SU-DHL-6 (cell line): Measurements from ENCODE around the gene CREB5.

ENCODE experiments used
- H2AFZ ChIP-seq: fragments of 200-600 bp; sonication (generic); 2 replicates; pipeline ENCODE4 v1.6.1; 2014; ENCODE audit warnings: low read depth, mild to moderate bottlenecking, moderate library complexity, mixed read lengths, antibody characterized with exemption, low read length; ENCODE audit not compliant: severe bottlenecking
- H3F3A ChIP-seq: fragments of 200-600 bp; shearing (Covaris generic); 2 replicates; pipeline ENCODE4 v1.6.0; 2016; ENCODE audit warnings: antibody characterized with exemption, mild to moderate bottlenecking; ENCODE audit not compliant: insufficient read depth
- H3K27ac ChIP-seq: fragments of 200-600 bp; sonication (generic); 2 replicates; pipeline ENCODE4 v1.5.1; 2016; ENCODE audit warnings: low read depth, mild to moderate bottlenecking, low read length, moderate library complexity, mixed read lengths
- H3K27me3 ChIP-seq: fragments of 200-600 bp; sonication (generic), shearing (Covaris generic); 2 replicates; pipeline ENCODE4 v1.6.0; 2014; ENCODE audit warnings: mild to moderate bottlenecking, low read length
- H3K36me3 ChIP-seq: fragments of 200-600 bp; sonication (generic); 2 replicates; pipeline ENCODE4 v1.6.1; 2014; ENCODE audit warnings: mild to moderate bottlenecking, low read length, mixed read lengths
- H3K4me2 ChIP-seq: fragments of 300-600, 200-600 bp; shearing (Covaris generic), sonication (generic); 2 replicates; pipeline ENCODE4 v1.6.0; 2014; ENCODE audit warnings: low read length, low read depth, mild to moderate bottlenecking; ENCODE audit not compliant: poor library complexity, severe bottlenecking
- H3K4me3 ChIP-seq: fragments of 200-600 bp; sonication (generic); 2 replicates; pipeline ENCODE4 v1.5.1; 2014; ENCODE audit warnings: antibody characterized with exemption, low read length, mild to moderate bottlenecking, mixed read lengths; ENCODE audit not compliant: insufficient read depth, poor library complexity, severe bottlenecking
- H3K79me2 ChIP-seq: fragments of 200-600 bp; sonication (generic); 2 replicates; pipeline ENCODE4 v1.6.1; 2014; ENCODE audit warnings: mild to moderate bottlenecking, low read length, moderate library complexity; ENCODE audit not compliant: insufficient read depth
- H3K9ac ChIP-seq: fragments of 200-600 bp; sonication (generic); 2 replicates; pipeline ENCODE4 v1.7.0; 2014; ENCODE audit warnings: mild to moderate bottlenecking, low read length
- H3K9me2 ChIP-seq: fragments of 200-600 bp; sonication (generic); replicated peaks from 2 replicates; pipeline ENCODE4 v1.6.1; 2014; ENCODE audit warnings: low read length; ENCODE audit not compliant: insufficient read depth
- H3K9me3 ChIP-seq: fragments of 200-600 bp; sonication (generic); 2 replicates; pipeline ENCODE4 v1.6.1; 2014; ENCODE audit warnings: low read length, mixed read lengths; ENCODE audit not compliant: insufficient read depth
- H4K20me1 ChIP-seq: fragments of 200-600 bp; sonication (generic); 2 replicates; pipeline ENCODE4 v1.6.1; 2014; ENCODE audit warnings: low read depth, mild to moderate bottlenecking, antibody characterized with exemption, low read length, moderate library complexity, mixed read lengths
- EZH2phosphoT487 ChIP-seq: fragments of 200-600 bp; sonication (generic), shearing (Covaris generic); conservative IDR thresholded peaks from 2 replicates; pipeline ENCODE4 v1.6.1; 2018; ENCODE audit warnings: mild to moderate bottlenecking, antibody characterized with exemption, low read length, moderate library complexity, mixed read lengths
- TF ChIP-seq, protein P1 (sequence below): fragments of 200-600 bp; sonication (generic); IDR thresholded peaks from one replicate; pipeline ENCODE4 v1.5.1; 2017; ENCODE audit warnings: antibody characterized with exemption, mild to moderate bottlenecking, low read length, moderate library complexity; ENCODE audit not compliant: insufficient read depth, poor library complexity, severe bottlenecking

CREB5 gene

GRCh38 chr7:28456044-28456443 lies 43.7 kb downstream of the CREB5 start:
- TF ChIP-seq EZH2phosphoT487, result no peak
- TF ChIP-seq, protein P1, sequence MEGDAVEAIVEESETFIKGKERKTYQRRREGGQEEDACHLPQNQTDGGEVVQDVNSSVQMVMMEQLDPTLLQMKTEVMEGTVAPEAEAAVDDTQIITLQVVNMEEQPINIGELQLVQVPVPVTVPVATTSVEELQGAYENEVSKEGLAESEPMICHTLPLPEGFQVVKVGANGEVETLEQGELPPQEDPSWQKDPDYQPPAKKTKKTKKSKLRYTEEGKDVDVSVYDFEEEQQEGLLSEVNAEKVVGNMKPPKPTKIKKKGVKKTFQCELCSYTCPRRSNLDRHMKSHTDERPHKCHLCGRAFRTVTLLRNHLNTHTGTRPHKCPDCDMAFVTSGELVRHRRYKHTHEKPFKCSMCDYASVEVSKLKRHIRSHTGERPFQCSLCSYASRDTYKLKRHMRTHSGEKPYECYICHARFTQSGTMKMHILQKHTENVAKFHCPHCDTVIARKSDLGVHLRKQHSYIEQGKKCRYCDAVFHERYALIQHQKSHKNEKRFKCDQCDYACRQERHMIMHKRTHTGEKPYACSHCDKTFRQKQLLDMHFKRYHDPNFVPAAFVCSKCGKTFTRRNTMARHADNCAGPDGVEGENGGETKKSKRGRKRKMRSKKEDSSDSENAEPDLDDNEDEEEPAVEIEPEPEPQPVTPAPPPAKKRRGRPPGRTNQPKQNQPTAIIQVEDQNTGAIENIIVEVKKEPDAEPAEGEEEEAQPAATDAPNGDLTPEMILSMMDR, result no peak

GRCh38 chr7:28458732-28459131 lies 46.4 kb downstream of the CREB5 start:
- H3K36me3 ChIP-seq, result no peaks in the 10 kb centered on the region
- no peaks in the 10 kb centered on the region for H3K27me3 ChIP-seq
- no peaks in the 10 kb centered on the region for H3F3A ChIP-seq
- no peaks in the 10 kb centered on the region for H3K79me2 ChIP-seq
- H3K4me2 ChIP-seq, result no peak overlapping the region
- H3K27ac ChIP-seq, result no peak overlapping the region
- TF ChIP-seq, protein P1, result no peak
- TF ChIP-seq EZH2phosphoT487, result no peak
- no peak overlapping the region for H2AFZ ChIP-seq
- no peak overlapping the region for H3K9ac ChIP-seq
- no peaks in the 10 kb centered on the region for H3K9me3 ChIP-seq
- no peak overlapping the region for H3K4me3 ChIP-seq
- no peaks in the 10 kb centered on the region for H4K20me1 ChIP-seq
- no peaks in the 10 kb centered on the region for H3K9me2 ChIP-seq

More at GRCh38 chr7:28456044-28456443, 43.7 kb downstream of the CREB5 start:
- Histone ChIP-seq H3K4me3 (no peak overlapping the region), H3K79me2 (no peaks in the 10 kb centered on the region), H3K27ac (no peak overlapping the region), H3K27me3 (no peaks in the 10 kb centered on the region), H3K9ac (no peak overlapping the region), H3F3A (no peaks in the 10 kb centered on the region), H3K9me3 (no peaks in the 10 kb centered on the region), H2AFZ (no peak overlapping the region), H3K9me2 (no peaks in the 10 kb centered on the region), H4K20me1 (no peaks in the 10 kb centered on the region), H3K4me2 (no peak overlapping the region), H3K36me3 (no peaks in the 10 kb centered on the region)

GRCh38 chr7:28459306-28459705 lies 47.0 kb downstream of the CREB5 start:
- Histone ChIP-seq H3K27ac (no peak overlapping the region), H3K4me3 (no peak overlapping the region), H3K79me2 (no peaks in the 10 kb centered on the region), H3K27me3 (no peaks in the 10 kb centered on the region), H3F3A (no peaks in the 10 kb centered on the region), H3K9ac (no peak overlapping the region), H3K36me3 (no peaks in the 10 kb centered on the region), H3K9me3 (no peaks in the 10 kb centered on the region), H3K4me2 (no peak overlapping the region), H3K9me2 (no peaks in the 10 kb centered on the region), H2AFZ (no peak overlapping the region), H4K20me1 (no peaks in the 10 kb centered on the region)
- TF ChIP-seq, protein P1, result no peak
- TF ChIP-seq EZH2phosphoT487, result no peak

GRCh38 chr7:28465697-28466096 lies 53.4 kb downstream of the CREB5 start:
- Histone ChIP-seq H3K36me3 (no peaks in the 10 kb centered on the region), H3K4me3 (no peak overlapping the region), H3F3A (no peaks in the 10 kb centered on the region), H4K20me1 (no peaks in the 10 kb centered on the region), H3K9me3 (no peaks in the 10 kb centered on the region), H3K27ac (no peak overlapping the region), H3K4me2 (no peak overlapping the region), H2AFZ (no peak overlapping the region), H3K9ac (no peak overlapping the region), H3K9me2 (no peaks in the 10 kb centered on the region), H3K27me3 (no peaks in the 10 kb centered on the region), H3K79me2 (no peaks in the 10 kb centered on the region)
- TF ChIP-seq EZH2phosphoT487, result no peak
- TF ChIP-seq, protein P1, result no peak
